NCI-H2196 (cell line): ENCODE measurements around the gene PRKCH.

ENCODE experiments used
- DNase-seq: peaks from one replicate; lab custom pipeline; 2025; ENCODE audit not compliant: unreplicated experiment; lab: John Stamatoyannopoulos, UW

PRKCH gene

GRCh38 chr14:61540931-61541330 lies 219.6 kb downstream of the PRKCH start:
- no peak for DNase-seq

- DNase-seq, result no peak
These were observed 221.7 kb downstream of the PRKCH start for GRCh38 chr14:61542848-61543790.

- DNase-seq, result no peak
These were observed 222.6 kb downstream of the PRKCH start for GRCh38 chr14:61543946-61544345.

- DNase-seq, result no peak
These were observed 223.3 kb downstream of the PRKCH start for GRCh38 chr14:61544448-61545330.

GRCh38 chr14:61545726-61546455 lies 224.5 kb downstream of the PRKCH start:
- no peak for DNase-seq

GRCh38 chr14:61547186-61548069 lies 226.0 kb downstream of the PRKCH start:
- no peak for DNase-seq

GRCh38 chr14:61549425-61549824 lies 228.0 kb downstream of the PRKCH start:
- DNase-seq, result no peak

GRCh38 chr14:61551384-61551783 lies 230.0 kb downstream of the PRKCH start:
- no peak for DNase-seq

GRCh38 chr14:61552241-61552640 lies 230.9 kb downstream of the PRKCH start:
- DNase-seq, result no peak

GRCh38 chr14:61553730-61554641 lies 232.6 kb downstream of the PRKCH start:
- peak; percentile 76 for DNase-seq

- DNase-seq, result no peak
These were observed 233.9 kb downstream of the PRKCH start for GRCh38 chr14:61555056-61555838.

GRCh38 chr14:61556455-61556854 lies 235.1 kb downstream of the PRKCH start:
- no peak for DNase-seq

GRCh38 chr14:61557262-61557661 lies 235.9 kb downstream of the PRKCH start:
- no peak for DNase-seq

- DNase-seq, result no peak
These were observed 236.5 kb downstream of the PRKCH start for GRCh38 chr14:61557854-61558253.

- no peak for DNase-seq
These were observed 236.9 kb downstream of the PRKCH start for GRCh38 chr14:61558271-61558670.

- no peak for DNase-seq
These were observed 238.3 kb downstream of the PRKCH start for GRCh38 chr14:61559641-61560201.

GRCh38 chr14:61560323-61560722 lies 238.9 kb downstream of the PRKCH start:
- peak; percentile 33 for DNase-seq

GRCh38 chr14:61561104-61561503 lies 239.7 kb downstream of the PRKCH start:
- DNase-seq, result no peak
